OCI-LY1 (cell line): ENCODE results near the gene ADCY1.

Experiments
- H2AFZ ChIP-seq: fragments of 200-600 bp; sonication (generic), shearing (Covaris generic); 2 replicates; pipeline ENCODE4 v1.6.0; 2014; ENCODE audit warnings: antibody characterized with exemption, mild to moderate bottlenecking, low read length
- H3F3A ChIP-seq: fragments of 200-600 bp; sonication (generic), shearing (Covaris generic); 2 replicates; pipeline ENCODE4 v1.6.0; 2014; ENCODE audit warnings: mild to moderate bottlenecking, antibody characterized with exemption, low read length, moderate library complexity; ENCODE audit not compliant: insufficient read depth
- H3K27ac ChIP-seq: fragments of 200-600 bp; sonication (generic); 2 replicates; pipeline ENCODE4 v1.5.1; 2014; ENCODE audit warnings: low read length, mixed run types, mild to moderate bottlenecking, low read depth; ENCODE audit not compliant: poor library complexity, severe bottlenecking
- H3K27me3 ChIP-seq: fragments of 200-600 bp; sonication (generic); 2 replicates; pipeline ENCODE4 v1.6.0; 2014; ENCODE audit warnings: antibody characterized with exemption, mild to moderate bottlenecking, low read length, moderate library complexity; ENCODE audit not compliant: insufficient read depth
- H3K36me3 ChIP-seq: fragments of 200-600 bp; sonication (generic); 2 replicates; pipeline ENCODE4 v1.6.1; 2014; ENCODE audit warnings: mild to moderate bottlenecking, antibody characterized with exemption, low read length, moderate library complexity, mixed read lengths; ENCODE audit not compliant: insufficient read depth
- H3K4me1 ChIP-seq: fragments of 200-600 bp; sonication (generic); 2 replicates; pipeline ENCODE4 v1.5.1; 2014; ENCODE audit warnings: mild to moderate bottlenecking, low read length, moderate library complexity; ENCODE audit not compliant: insufficient read depth, severe bottlenecking
- H3K4me2 ChIP-seq: fragments of 200-600 bp; sonication (generic), shearing (Covaris generic); 2 replicates; pipeline ENCODE4 v1.6.1; 2014; ENCODE audit warnings: low read length
- H3K4me3 ChIP-seq: fragments of 200-600 bp; sonication (generic); 2 replicates; pipeline ENCODE4 v1.5.1; 2014; ENCODE audit warnings: low read length, low read depth, mild to moderate bottlenecking, mixed read lengths; ENCODE audit not compliant: poor library complexity, severe bottlenecking
- H3K79me2 ChIP-seq: fragments of 200-600 bp; shearing (Covaris generic); 2 replicates; pipeline ENCODE4 v1.6.1; 2016; ENCODE audit warnings: mixed run types, low read length, mixed read lengths; ENCODE audit not compliant: insufficient read depth
- H3K9ac ChIP-seq: fragments of 200-600 bp; sonication (generic), shearing (Covaris generic); 2 replicates; pipeline ENCODE4 v1.6.1; 2014; ENCODE audit warnings: mild to moderate bottlenecking, low read length, mixed read lengths
- H3K9me2 ChIP-seq: fragments of 200-600 bp; sonication (generic), shearing (Covaris generic); 2 replicates; pipeline ENCODE4 v1.6.1; 2014; ENCODE audit warnings: low read depth, mild to moderate bottlenecking, low read length, mixed read lengths
- H3K9me3 ChIP-seq: fragments of 200-600 bp; shearing (Covaris generic); 2 replicates; pipeline ENCODE4 v1.6.1; 2014; ENCODE audit warnings: low read length, mixed read lengths
- H4K20me1 ChIP-seq: fragments of 200-600 bp; sonication (generic), shearing (Covaris generic); 2 replicates; pipeline ENCODE4 v1.6.0; 2016; ENCODE audit warnings: mild to moderate bottlenecking, low read length; ENCODE audit not compliant: insufficient read depth
- EZH2 ChIP-seq: fragments of 200-600 bp; sonication (generic), shearing (Covaris generic); IDR thresholded peaks from 2 replicates; pipeline ENCODE4 v1.8.0; 2017; ENCODE audit warnings: borderline replicate concordance, mixed run types, mild to moderate bottlenecking, antibody characterized with exemption, low read length, moderate library complexity, mixed read lengths
- TF ChIP-seq, protein P1 (sequence below): fragments of 200-600 bp; sonication (generic), shearing (Covaris generic); IDR thresholded peaks from 2 replicates; pipeline ENCODE4 v1.5.1; 2017; ENCODE audit warnings: mild to moderate bottlenecking, antibody characterized with exemption, low read length, moderate library complexity, mixed read lengths

The ADCY1 gene

DNA sequence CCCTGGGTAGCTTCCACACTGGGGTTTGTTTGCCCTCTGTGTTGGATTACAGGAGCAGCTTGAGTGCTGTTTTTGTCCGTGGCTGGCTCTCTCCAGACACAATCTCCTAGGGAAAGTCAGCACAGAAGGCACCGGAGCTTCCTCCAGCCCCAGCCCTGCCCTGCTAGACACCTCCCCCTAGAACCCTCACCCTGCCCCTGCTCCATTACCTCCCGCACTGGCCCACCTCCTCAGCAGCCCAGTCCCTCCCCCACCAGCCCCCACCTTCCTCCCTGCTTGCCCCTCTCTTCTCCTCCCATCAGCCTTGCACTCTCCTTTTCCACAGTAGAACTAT, 130.5 kb downstream of the ADCY1 start:
- Histone ChIP-seq H3K27ac (no peak overlapping the region), H3K36me3 (no peaks in the 10 kb centered on the region), H3K4me3 (no peak overlapping the region), H4K20me1 (no peaks in the 10 kb centered on the region), H3K9me3 (no peaks in the 10 kb centered on the region), H3F3A (no peaks in the 10 kb centered on the region), H3K9ac (no peak overlapping the region), H3K27me3 (peaks cover 9% of the 10 kb centered on the region; the same call in 1 of the 2 replicates), H3K4me2 (no peak overlapping the region), H3K79me2 (no peaks in the 10 kb centered on the region), H2AFZ (no peak overlapping the region), H3K9me2 (no peaks in the 10 kb centered on the region), H3K4me1 (no peaks in the 10 kb centered on the region)
- TF ChIP-seq, protein P1, sequence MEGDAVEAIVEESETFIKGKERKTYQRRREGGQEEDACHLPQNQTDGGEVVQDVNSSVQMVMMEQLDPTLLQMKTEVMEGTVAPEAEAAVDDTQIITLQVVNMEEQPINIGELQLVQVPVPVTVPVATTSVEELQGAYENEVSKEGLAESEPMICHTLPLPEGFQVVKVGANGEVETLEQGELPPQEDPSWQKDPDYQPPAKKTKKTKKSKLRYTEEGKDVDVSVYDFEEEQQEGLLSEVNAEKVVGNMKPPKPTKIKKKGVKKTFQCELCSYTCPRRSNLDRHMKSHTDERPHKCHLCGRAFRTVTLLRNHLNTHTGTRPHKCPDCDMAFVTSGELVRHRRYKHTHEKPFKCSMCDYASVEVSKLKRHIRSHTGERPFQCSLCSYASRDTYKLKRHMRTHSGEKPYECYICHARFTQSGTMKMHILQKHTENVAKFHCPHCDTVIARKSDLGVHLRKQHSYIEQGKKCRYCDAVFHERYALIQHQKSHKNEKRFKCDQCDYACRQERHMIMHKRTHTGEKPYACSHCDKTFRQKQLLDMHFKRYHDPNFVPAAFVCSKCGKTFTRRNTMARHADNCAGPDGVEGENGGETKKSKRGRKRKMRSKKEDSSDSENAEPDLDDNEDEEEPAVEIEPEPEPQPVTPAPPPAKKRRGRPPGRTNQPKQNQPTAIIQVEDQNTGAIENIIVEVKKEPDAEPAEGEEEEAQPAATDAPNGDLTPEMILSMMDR: no peak
- no peak for TF ChIP-seq EZH2

DNA sequence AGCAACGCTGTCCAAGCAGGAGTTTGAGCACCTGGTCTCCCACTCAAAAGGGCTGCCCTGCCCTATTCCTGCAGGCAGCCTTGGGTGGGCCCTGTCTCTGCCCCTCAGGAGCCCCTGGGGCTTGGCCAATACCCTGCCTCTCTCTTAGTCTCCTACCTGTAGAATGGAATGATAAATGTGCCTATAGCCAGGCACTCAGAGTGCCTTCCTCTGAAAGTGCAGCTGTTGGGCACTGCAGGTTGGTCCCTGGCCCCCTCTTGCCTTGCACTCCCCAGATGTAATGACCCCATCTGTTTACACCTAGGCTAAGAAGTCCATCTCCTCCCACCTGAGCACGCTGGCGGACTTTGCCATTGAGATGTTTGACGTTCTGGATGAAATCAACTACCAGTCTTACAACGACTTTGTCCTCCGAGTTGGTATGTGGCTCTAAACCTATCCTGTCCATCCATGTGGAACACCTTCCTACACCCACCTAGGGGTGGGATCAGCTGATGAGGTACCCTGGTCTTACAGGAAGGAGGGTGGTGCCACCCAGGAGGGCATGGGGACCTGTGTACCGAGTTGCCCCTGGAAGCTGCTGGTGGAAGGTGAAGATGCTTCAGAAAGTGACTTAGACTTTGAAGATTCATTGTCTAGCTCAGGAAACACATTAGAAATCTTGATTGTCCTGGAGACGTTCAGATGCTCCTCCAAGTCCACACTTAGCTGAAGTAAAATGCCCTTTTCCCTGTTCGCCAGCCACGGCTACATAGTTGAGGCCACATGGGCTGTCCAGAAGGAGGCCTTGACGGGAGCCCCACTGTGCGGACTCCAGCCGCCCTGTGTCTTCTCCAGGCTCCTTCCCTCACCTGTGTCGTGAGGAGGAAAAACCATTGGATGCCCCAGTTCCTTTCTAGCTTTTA, 134.1 kb downstream of the ADCY1 start:
- Histone ChIP-seq H2AFZ (no peak overlapping the region), H3K4me3 (no peak overlapping the region), H3K36me3 (no peaks in the 10 kb centered on the region), H3K9me2 (no peaks in the 10 kb centered on the region), H3K4me2 (no peak overlapping the region), H3K27ac (no peak overlapping the region), H3K27me3 (no peaks in the 10 kb centered on the region), H3K4me1 (no peaks in the 10 kb centered on the region), H4K20me1 (no peaks in the 10 kb centered on the region), H3K79me2 (no peaks in the 10 kb centered on the region), H3F3A (no peaks in the 10 kb centered on the region), H3K9me3 (no peaks in the 10 kb centered on the region), H3K9ac (no peak overlapping the region)
- TF ChIP-seq, protein P1: no peak
- TF ChIP-seq EZH2: no peak

DNA sequence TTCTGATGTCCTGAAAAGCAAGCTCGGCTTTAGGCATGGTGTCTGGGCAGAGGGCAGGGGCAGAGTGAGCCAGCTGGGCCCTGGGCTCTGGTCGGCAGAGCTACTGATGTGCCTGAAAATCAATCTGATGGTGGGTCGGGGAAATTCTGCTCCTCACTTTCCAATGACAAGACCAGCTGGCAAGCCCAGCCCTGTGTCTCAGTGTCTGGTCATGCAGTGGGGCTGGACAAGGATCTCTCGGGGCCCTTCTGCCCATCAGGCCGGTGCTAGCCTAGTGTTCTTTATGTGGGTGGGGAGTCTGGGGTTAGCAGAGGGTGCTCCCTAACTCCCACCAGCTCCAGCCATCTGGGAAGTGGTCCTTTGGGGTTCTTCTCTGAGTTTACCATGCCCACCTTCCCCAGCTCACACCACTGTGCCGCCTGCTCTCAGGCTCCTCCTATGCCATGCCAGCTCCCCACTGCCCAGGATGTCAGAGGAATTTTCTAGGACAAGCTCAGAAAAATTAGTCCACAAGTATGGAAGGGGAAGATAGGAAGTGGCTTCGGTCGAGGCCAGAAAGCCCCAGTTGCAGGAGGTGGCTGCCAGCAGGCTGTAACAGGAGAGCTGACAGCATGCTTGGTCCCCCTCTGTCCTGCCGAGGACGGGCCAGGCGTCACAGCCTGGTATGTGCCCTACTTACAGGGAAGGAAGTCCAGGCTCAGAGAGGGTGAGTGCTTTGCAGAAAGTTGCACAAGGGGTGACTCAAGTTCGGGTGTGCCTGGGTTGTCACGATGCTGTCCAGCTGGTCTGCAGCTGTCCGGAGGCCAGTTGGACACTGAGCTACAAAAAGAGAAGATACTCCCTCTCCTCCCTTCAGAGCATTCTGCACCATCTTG, 135.2 kb downstream of the ADCY1 start:
- H3K27ac ChIP-seq: no peak overlapping the region
- no peaks in the 10 kb centered on the region for H4K20me1 ChIP-seq
- H2AFZ ChIP-seq: no peak overlapping the region
- no peaks in the 10 kb centered on the region for H3F3A ChIP-seq
- H3K36me3 ChIP-seq: no peaks in the 10 kb centered on the region
- TF ChIP-seq, protein P1: no peak
- no peak for TF ChIP-seq EZH2
- no peaks in the 10 kb centered on the region for H3K4me1 ChIP-seq
- no peaks in the 10 kb centered on the region for H3K9me2 ChIP-seq
- no peak overlapping the region for H3K4me3 ChIP-seq
- no peaks in the 10 kb centered on the region for H3K9me3 ChIP-seq
- no peaks in the 10 kb centered on the region for H3K27me3 ChIP-seq
- no peaks in the 10 kb centered on the region for H3K79me2 ChIP-seq
- H3K9ac ChIP-seq: no peak overlapping the region
- no peak overlapping the region for H3K4me2 ChIP-seq
